GM21515 (cell line): ENCODE results near the gene COX4I2.
"Not testable (repeated sequence)": the region's sequence is repeated elsewhere in the genome, so short reads cannot be mapped to it uniquely, and the experiment has no call there.

ENCODE experiments used
- ATAC-seq: cut with Tn5 transposase; IDR thresholded peaks from one replicate; pipeline ENCODE4 v1.9.1; 2021; ENCODE audit not compliant: unreplicated experiment

The COX4I2 gene

DNA sequence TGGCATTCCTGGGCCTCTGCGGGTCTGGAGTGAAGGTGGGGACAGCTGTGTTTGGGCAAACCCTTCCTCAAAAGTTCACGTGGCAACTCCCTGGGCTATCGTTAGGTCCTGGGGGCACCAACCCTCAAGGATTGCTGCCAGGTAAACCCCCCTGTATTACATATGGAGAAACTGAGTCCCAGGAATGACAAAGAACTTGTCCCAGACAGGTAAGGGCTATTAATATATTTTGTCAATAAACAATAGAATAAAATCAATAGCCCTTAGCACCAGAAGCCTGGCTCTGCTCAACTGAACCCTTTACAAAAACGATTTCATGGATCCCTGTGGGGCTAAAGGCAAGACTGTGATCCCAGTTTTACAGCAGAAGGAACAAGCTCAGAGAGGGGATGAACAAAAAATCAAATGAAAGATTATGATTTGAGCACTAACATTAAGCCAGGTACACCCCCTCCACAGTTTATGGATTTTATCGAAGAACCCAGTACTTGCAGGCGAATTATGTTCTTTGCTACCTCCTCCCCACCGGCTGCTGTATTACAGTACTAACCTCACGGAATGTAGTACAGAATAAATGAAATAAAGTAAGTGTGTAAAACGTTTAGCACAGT, 30.0 kb upstream of the COX4I2 start:
- ATAC-seq, result no peak

GRCh38 chr20:31608251-31608945, 29.3 kb upstream of the COX4I2 start:
- no peak for ATAC-seq

GRCh38 chr20:31612271-31612640, 25.5 kb upstream of the COX4I2 start:
- ATAC-seq, result not testable (repeated sequence)

DNA sequence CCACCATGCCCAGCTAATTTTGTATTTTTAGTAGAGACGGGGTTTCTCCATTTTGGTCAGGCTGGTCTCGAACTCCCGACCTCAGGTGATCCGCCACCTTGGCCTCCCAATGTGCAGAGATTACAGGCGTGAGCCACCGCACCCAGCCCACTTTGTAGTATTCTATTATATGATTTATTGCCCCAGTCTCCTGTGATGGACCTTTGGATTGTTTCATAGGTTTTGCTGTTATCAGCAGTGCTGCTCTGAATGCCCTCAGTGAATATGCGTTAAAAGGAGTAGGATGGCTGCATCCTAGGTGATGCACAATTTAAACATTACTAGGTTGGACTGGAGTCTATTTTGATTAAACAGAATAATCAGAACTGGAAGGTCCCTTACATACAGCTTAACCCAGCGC, 22.3 kb upstream of the COX4I2 start:
- no peak for ATAC-seq

- no peak for ATAC-seq
These were observed 20.1 kb upstream of the COX4I2 start for GRCh38 chr20:31617432-31618104.

- no peak for ATAC-seq
These were observed 17.5 kb upstream of the COX4I2 start for GRCh38 chr20:31620246-31620645.

DNA sequence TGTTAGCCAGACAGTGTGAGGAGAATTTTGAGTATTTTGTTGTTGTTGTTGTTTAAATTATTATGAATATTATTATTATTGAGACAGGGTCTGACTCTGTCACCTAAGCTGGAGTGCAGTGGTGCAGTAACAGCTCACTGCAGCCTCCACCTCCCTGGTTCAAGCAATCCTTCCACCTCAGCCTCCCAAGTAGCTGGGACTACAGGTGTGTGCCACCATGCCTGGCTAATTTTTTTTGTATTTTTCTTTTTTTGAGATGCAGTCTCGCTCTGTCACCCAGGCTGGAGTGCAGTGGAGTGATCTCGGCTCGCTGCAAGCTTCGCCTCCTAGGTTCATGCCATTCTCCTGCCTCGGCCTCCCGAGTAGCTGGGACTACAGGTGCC, 14.6 kb upstream of the COX4I2 start:
- not testable (repeated sequence) for ATAC-seq

- not testable (repeated sequence) for ATAC-seq
These were observed 11.2 kb upstream of the COX4I2 start for GRCh38 chr20:31626534-31626933.

- ATAC-seq, result not testable (repeated sequence)
These were observed 9.7 kb upstream of the COX4I2 start for GRCh38 chr20:31628057-31628456.

DNA sequence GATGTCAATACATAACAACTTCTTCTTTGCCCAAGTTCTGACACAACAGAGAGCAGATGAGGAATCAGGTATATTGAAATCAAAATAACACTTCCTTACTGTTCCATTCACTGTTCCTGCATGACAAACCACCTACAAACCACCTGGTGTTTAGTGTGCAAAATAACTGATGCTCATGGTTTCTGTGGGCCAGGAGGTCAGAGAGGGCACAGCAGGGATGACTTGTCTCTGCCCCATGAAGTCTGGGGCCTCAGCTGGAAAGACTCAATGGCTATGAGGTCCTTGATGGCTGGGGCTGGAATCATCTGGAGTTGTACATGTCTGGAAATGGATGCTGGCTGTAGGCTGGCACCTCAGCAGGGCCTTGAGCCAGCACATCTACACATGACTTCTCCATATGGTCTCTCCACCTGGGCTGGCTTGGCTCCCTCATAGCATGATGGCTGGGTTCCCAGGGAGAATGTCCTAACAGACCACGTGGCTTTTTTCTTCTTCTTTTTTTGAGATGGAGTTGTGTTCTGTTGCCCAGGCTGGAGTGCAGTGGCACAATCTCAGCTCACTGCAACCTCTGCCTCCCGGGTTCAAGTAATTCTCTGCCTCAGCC, 7.4 kb upstream of the COX4I2 start:
- no peak for ATAC-seq

DNA sequence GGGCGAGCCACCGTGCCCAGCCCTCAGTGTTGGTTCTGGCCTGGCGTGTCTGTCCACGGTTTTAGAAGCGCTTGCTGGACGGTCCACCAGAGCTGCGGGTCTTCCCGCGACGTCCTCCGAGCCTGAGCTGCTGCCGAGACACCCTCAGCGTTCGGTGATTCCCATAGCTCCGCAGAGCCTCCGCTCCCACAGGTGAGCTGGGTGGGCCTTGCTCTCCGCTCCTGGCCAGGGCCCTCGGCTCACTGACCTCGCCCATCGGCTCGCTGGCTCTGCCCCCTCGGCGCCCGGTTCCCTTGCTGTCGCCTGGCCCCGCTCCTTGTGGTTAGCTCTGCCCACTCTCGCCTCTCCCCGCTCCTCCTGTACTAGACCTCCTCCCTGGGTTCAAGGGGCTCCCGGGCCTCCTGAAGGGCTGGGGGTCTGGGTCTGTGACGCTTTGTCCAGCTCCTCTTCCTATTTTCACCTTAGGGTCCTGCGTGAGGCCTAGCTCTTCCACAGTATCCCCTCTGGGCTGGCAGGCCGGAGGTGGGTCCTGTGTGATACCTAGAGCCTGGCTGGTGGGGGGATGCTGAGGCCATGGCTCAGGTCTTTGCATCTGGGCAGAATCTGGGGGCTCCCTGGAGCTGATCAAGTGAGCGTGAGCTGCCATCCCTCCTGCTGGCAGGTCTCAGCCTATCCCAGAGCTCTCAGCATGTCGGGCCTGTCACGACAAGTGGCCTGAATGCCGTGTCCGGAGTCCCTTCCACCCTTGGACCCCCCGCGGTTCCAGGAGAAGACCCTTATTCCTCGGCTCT, 5.0 kb upstream of the COX4I2 start:
- ATAC-seq, result no peak

DNA sequence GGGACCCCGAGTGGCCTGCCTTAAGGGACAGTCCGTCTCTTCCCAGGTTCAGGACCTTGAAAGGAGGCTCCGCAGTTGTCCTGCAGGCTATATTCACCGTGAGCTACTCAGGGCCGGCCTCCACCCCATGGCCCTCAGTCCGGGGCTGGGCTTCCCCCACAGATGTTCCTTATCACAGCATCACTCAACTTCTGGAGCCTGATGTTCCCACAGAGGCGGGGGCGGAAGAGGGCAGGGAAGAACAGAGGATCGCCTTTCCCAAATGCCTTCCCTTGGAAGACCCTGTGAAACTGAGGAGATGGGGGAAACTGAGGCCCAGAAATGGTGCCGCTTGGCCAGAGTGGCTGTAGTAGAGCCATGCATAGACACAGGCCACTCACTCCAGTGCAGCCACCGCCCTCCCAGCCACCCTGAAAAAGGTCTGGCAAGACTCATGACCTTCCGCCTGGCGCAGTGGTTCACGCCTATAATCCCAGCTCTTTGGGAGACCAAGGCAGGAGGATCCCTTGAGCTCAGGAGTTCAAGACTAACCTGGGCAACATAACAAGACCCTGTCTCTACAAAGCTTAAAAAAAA, 4.3 kb upstream of the COX4I2 start:
- no peak for ATAC-seq

GRCh38 chr20:31638317-31638716, 605 bp downstream of the COX4I2 start:
- ATAC-seq, result no peak

- ATAC-seq, result no peak
These were observed 1.1 kb downstream of the COX4I2 start for GRCh38 chr20:31638816-31639215.

DNA sequence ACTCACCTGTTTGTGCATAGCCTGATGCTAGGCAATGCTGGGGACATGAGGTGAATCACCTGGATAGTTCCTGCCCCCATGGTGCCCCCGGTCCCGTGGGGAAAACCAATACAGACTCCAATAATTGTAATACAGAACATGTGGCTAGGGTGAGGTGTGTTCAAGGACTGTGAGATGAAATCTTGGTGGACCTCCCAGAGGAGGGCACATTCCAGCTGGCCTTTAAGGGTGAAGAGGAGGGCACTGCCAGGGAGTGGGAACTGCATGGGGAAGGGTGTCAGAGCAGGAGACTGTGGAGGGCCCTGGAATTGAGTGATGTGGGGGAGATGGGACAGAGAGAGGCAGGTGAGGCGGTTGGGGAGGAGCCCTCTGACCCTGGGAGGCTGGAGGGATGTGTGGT, 2.5 kb downstream of the COX4I2 start:
- ATAC-seq, result no peak

- no peak for ATAC-seq
These were observed 3.7 kb downstream of the COX4I2 start for GRCh38 chr20:31641391-31641790.

DNA sequence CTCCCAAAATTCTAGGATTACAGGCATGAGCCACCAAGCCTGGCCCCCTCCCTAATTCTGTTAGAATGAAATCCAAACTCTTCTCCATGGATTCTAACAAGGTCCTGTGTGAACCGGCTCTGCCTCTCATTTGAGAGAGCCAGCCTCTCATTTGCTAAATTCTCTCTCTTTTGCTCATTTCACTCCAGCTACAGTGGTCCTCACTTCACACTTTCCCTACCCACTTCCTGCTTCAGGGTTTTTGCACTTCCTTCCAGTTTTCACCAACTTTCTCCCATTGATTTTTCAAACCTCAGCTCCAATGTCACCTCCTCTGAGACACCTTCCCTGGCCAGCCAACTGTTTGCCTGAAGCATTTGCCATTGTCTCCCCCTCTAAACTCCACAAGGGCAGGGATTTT, 5.1 kb downstream of the COX4I2 start:
- ATAC-seq, result no peak

DNA sequence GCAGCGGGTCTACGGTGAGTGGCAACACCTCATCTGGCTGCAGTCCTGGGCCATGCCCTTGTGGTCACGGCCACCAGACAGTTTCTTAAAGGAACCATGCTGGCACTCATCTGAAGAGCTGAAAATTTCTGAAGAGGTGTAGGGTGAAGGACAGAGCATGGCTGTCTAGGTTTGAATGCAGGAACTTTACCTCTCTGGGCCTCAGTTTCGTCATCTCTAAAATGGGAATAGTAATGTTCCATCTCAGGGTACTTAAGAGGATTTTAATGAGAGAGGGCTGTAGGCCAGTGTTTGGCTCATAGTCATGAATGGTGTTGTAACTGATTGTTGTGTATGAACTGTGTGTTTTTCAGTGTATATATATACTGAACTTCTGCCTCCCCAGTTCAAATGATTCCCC, 5.8 kb downstream of the COX4I2 start:
- no peak for ATAC-seq

- no peak for ATAC-seq
These were observed 7.0 kb downstream of the COX4I2 start for GRCh38 chr20:31644701-31645100.

DNA sequence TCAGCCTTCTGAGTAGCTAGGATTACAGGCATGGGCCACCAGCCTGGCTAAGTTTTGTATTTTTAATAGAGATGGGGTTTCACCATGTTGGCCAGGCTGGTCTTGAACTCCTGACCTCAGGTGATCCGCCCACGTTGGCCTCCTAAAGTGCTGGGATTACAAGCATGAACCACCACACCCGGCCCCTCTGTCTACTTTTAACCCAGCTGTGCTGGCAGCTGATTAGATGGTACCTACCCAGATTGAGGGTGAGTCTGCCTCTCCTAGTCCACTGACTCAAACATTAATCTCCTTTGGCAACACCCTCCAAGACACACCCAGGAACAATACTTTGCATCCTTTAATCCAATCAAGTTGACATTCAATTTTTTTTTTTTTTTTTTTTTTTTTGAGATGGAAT, 10.4 kb downstream of the COX4I2 start:
- ATAC-seq, result not testable (repeated sequence)

DNA sequence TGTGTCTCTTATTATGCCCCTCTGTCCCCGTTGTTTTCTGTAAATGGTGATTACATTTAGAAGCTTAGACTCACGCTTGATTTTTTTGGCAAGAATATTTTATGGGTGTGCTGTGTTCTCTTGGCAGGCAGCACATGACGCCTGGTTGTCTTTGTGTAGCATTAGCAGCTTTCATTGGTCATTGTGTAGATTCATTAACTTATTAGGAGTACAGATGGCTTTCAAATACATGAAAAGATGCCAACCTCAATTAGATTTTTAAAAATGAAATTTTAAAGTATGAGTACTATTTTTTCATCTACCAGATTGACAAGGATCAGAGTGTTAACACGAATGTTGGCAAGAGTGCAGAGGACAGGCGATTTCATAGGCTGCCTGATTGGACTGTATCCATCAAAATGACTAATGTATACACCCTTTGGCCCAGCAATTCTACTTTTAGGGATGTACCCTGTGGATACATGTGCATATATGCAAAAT, 15.2 kb downstream of the COX4I2 start:
- ATAC-seq, result no peak
